Activated T-helper 1 cell treated with anti-CD3 and anti-CD28 coated beads, Interleukin-2, amount 50 U/mL, for 16 hours (primary cell): ENCODE data around the gene SH3PXD2B.
"Not testable (repeated sequence)": the region's sequence is repeated elsewhere in the genome, so short reads cannot be mapped to it uniquely, and the experiment has no call there.

Experiments
- DNase-seq, 2 donors: peaks; one replicate each; pipeline ENCODE4 v3.0.0-alpha.2; 2020; ENCODE audit warnings: low read depth in 1 of 2, low spot score in 1 of 2

Gene SH3PXD2B

DNA sequence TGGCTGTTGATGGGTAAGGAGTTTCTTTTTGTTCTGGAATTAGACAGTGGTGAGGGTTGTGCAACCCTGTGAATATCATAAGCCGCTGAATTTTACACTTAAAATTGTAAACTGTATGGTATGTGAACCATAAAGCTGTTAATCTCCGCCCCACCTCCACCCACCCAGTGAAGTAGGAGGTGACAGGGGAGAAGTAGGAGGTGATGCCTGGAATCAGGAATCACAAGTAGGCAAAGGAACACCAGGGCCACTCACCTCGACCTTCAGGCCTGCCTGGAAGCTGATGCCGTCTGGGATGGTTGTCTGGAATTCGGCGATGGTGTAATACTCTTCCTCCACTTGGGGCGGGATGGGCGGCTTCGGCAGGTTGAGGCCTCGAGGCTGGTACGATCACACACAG is 108.4 kb downstream of the SH3PXD2B start:
- no peak for DNase-seq

DNA sequence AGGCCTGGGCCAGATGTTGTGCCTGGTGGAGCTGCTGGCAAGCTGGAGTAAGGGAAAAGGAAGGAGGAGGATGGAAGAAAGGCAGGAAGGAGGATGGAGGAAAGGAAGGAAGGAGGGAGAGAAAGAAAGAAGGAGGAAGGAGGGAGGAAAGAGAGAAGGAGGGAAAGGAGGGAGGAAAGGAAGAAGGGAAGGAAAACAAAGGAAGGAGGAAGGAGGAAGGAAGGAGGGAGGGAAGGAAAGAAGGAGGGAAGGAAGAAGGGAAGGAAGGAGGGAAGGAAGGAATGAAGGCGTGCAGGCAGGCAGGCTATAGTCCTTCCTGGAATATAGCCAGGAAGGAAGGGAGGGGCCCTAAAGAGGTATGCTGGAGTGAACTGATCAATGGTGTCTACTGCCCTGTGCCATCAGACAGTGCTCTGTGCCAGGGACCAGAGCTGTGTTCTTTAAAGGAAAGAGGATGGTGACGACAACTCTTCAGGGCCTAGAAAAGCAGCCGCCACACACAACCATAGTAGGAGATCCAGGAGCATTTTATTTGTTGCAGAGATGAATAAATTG is 109.4 kb downstream of the SH3PXD2B start:
- no peak for DNase-seq

DNA sequence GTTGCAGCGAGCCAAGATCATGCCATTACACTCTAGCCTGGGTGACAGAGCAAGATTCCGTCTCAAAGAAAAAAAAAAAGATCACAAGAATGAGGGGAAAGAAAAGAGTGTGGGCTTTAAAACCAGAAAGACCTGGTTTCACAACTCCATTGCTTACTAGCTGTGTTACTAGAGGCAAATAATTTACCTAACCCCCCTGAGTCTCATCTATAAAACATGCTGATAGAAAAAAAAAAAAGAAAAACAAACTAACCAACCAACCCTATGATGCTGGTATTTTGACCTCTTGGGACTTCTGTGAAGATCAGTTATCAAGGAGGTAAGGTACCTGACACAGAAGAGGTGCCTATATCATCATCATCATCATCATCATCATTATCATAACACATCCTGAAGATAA is 110.6 kb downstream of the SH3PXD2B start:
- no peak for DNase-seq

DNA sequence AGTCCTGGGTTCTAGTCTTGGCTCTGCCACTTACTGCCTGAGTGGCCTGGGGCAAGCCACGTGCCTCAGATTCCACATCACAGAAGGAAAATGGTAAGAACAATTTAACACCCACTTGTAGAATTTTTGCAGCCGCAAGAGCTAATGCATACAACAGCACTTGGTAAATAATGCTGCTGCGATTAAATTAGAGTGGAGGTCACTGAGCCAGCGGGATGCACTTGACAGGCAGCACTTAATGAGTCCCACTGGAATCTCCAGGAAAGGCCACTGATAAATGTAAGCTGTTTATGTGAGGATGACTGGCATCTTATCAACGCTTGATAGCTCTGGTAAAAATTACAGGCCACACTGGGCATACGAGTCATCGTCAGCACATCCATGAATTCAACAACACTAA is 111.4 kb downstream of the SH3PXD2B start:
- DNase-seq = no peak

DNA sequence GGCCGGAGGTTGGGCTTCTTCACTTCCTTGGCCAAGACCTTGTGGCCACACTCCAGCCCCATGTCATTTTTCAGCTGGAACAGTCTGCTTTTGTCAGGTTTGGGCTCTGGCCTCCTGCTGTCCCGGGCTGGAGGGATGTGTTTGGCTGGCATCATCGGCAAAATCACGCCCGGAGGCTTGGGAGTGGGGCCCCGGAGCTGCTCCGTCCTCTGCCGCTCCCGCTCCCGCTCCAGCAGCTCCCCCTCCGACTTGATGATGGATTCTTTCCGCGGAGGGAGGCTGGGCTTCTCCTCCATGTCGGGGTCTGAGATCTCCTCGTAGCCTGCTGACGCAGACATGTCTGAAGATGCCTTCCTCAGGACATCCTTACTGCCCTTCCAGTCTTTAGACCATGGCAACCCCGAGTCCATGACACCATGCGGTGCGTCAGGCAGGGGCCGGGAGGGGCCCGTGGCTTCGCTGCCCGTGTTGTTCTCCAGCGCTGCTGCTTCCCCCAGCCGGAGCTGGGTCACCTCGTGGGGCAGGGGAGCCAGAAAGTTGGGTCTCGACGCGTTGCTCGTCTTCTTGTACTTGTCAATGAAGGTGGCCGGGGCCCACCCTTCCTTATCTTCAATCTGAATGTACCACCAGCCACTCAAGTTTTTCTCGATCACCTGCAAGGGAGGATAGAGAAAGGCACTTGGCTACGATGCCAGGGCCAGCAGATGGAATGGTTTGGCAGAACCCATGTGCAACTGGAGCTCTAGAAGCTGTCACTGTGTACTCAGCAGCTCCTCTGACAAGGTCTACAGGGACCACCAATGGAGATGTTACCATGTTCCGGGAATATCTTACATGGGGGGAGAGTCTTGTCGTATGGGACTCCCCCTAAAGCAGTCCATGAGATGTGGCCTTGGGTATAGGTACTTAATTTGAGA is 114.8 kb downstream of the SH3PXD2B start:
- no peak for DNase-seq

DNA sequence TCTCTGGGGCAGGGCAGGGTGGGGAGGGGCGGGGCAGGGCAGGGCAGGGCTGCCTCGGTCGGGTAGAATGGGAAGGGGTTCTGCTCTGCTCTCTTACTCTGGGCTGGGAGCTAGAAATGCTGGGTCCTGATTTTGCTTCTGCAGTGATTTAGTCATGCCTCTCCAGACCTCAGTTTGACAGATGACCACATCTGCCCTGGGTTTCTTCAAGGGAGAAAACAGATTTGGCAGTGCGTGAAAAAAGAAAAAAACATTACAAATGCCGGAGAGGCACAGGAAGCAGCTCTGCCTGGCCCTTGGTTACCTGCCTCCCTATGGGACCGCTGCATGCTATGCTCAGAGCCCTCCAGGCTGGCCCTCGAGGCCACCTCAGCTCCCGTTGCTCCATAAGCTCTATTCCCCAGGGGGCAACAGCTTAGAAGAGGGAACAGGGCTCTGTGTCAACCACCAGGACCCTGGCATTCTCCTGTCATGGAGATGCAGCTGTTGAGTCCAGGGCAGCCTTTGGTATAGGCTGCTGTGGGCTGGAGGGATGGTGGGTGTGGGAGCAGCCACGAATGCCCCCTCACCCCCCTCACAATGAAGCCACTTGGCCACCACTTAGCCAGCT is 117.5 kb downstream of the SH3PXD2B start:
- DNase-seq = no peak

DNA sequence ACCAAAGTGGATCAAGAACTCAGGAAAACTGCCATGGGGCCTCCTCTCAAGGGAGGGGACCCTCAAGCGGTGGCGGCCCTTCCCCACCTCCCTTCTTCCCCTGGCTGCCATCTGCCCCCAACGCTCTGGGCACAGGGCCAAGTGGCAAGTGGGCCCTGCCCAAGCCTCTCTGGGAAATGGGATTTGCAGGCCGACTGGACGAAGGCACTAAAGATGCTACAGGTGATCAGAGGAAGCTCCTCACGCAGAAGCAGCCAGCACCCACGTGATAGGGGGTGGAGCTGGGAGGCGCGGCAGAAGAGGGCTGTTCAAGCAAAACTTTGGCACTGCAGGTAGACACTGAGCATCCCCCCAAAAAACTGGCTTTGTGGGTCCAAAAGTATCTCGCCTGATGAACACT is 118.1 kb downstream of the SH3PXD2B start:
- no peak for DNase-seq

DNA sequence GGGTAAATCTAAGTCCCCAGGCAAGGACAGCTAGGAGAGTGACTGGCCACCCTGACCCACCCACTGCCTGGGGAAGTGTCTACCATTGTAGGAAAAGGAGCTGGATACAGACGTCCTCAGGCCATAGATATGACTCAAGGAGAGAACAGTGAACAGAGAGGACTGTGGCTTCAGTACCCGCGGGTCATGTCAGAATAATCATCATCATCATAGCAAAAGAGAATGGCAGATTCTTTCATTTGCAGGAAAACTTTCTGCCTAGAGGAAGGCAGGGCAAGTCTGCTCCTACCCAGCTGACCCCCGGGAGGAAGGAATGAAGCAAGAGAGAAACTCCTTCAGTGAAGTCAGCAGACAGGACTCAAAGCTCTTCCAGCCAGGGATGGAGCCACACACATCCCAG is 118.6 kb downstream of the SH3PXD2B start:
- DNase-seq = no peak

DNA sequence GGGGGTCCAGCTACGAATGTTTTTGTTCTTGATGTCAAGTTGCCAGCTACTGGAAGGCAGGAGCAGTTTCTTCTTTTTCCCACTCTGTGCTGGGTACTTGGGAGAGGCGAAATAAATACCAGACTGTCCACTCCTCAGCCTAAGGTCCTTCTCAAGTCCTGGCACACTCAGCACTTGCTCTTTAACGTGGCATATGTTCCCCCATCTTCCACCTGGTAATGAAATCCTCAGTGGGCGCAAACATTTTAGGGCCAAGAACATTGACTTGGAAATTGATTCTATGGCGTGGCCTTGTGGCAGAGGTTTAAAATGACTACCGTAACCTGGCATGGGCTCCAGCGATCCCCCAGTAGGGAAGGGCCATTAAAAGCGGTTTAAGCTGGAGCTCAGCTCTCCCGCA is 119.7 kb downstream of the SH3PXD2B start:
- DNase-seq = no peak

DNA sequence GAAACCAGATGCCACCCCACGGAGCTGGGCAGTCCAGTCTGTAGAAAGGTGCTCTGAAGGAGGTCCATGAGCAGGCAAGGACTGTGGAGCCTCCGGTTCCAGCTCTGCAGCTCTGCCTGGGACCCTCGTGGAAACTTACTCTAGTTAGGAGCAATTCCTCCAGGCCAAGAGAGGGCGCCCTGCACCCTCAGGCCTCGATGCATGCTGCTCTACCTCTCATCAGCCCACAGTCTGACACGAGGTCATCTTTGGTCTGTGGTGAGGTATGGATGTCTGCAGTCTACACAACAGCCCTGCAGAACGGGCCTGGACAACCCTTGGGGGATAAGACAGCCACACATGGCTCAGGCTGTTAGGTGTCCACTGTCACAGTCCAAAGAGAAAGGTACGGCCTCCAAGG is 120.1 kb downstream of the SH3PXD2B start:
- no peak for DNase-seq

DNA sequence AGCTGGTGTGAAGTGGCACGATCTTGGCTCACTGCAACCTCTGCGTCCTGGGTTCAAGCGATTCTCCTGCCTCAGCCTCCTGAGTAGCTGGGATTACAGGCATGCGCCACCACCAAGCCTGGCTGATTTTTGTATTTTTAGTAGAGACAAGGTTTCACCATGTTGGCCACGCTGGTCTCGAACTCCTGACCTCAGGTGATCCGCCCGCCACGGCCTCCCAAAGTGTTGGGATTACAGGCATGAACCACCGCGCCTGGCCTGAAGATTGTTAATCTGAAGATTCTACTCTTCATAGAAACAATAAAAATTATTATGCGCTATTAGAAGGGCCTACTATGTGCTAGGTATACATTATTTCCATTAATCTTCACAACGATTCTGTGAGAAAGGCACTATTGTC is 127.4 kb downstream of the SH3PXD2B start:
- DNase-seq = not testable (repeated sequence)

DNA sequence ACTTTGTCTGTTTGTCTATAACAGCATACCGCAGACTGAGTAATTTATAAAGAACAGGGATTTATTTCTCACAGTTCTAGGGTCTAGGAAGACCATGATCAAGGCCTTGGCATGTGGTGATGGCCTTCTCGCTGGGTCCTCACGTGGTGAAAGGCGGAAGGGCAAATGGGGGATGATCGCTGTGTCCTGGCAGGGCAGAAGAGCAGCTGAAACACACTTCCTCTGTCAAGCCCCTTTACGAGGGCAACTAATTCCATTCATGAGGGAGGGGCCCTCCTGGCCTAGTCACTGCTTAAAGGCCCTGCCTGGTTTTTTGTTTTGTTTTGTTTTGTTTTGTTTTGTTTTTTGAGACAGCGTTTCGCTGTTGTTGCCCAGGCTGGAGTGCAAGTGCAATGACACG is 128.9 kb downstream of the SH3PXD2B start:
- no peak for DNase-seq

DNA sequence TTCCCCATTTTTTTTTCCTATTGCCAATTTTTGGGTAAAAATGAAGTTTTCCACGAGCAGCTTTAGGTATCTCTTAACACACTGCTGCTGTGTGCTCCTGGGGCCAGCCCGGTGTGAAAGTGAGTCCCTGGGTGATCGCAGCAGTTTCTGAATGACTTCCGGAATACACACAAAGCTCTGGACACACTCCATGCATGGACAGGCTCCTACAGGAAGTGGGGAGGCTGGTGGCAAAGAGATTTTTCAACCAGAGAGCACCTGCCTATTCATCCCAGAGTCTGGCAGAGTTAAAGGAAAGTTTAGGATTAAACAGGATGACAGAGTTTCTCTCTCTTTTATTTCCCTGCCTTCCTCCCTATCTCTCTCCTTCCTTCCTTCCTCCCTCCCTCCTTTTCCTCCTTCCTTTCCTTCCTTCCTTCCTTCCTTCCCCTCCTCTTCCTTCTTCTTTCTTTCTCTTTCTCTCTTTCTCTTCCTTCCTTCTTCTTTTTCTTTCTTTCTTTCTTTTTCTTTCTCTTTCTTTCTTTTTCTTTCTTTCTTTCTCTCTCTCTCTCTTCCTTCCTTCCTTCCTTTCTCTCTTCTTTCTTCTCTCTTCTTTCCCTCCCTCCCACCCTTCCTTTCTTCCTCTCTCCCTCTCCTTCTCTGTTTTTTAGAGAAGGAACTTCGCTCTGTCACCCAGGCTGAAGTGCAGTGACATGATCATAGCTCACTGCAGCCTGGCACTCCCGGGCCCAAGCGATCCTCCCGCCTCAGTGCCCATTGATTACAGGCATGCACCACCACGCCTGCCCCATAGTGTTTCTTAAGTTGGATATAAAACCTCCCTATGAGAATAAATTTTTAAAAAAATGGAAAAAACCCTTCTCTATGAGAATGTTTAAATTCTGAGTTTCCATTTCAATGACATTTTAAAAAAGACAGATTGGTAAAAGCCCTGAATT is 132.0 kb downstream of the SH3PXD2B start:
- DNase-seq = no peak

DNA sequence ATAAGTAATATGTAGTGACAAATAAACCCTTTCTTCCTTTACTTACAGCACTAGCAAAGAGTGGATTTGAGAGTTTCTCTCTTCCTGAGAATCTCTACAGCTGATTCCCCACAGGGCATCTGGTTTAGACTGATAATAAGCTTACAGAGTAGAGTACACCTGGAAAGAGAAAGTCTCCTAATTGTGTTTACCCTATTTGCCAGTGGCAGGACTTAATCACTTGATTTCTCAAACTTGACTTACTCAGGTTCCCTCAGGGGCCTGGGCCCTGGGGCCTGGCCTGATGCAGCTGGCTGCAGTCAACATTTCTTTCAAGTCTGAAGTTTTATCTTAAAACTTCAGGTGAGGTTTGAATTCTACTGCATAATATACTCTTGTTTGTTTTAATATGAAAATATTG is 132.7 kb downstream of the SH3PXD2B start:
- DNase-seq = no peak

DNA sequence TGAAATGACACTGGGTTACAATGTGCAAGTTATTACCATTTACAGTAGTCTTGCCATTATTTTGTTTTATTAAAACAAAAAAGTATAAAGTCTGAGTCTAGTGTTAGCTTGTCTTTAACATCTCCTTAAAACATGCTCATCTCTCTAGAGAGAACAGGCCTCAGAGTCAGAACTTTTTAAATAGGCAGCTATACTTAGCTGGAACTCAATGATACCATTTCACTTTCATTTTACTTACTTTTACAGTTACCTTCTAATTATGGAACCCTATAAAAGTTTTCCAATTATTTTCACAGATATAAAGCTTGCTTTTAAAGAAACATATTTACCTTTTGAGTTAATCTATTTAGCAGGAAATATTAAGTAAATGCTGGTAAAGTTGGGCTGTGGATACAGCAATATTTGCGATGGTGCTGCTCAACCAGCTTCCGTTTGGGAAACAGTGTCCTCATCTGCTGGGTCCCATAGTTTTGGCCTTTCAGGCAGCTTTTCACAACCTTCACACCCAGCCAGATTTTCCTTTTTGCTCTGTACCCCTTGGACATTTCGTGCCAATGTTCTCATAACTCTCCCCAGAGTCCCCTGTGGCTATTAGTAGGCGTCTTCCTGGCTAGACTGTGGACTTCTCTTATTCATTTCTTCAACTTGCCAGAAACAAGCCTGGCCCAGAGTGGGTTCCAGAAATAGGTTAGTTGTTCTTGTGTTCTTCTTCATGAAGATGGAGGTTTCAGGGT is 134.4 kb downstream of the SH3PXD2B start:
- no peak for DNase-seq

DNA sequence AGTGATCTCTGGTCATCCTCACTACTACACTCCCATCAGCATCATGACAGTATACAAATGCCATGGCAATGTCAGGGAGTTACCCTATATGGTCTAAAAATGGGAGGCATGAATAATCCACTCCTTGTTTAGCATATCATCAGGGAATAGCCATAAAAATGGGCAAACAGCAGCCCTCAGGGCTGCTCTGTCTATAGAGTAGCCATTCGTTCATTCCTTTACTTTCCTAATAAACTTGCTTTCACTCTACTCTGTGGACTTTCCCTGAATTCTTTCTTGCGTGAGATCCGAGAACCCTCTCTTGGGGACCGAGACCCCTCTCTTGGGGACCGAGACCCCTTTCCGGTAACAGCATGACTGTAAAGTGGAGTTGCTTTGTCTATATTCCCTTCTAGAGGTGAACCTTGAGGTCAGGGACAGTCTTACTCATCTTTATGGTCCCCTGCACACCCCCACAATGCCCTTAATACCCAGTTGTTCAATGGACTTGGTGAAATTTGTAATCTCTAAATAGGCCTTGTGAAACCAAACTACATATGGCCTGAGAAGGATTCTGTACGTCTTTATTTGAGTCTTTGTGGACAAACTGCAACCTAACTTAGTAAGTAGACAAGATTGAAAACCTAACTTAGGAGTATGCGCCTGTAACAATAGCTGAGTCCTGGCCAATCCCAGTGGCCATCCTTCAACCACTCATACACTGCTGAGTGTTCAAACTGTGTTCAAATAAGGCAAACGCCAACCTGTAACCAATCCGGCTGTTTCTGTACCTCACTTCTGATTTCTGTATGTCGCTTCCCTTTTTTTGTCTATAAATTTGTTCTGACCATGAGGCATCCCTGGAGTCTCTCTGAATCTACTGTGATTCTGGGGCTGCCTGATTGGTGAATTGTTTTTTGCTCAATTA is 138.5 kb downstream of the SH3PXD2B start:
- no peak for DNase-seq

DNA sequence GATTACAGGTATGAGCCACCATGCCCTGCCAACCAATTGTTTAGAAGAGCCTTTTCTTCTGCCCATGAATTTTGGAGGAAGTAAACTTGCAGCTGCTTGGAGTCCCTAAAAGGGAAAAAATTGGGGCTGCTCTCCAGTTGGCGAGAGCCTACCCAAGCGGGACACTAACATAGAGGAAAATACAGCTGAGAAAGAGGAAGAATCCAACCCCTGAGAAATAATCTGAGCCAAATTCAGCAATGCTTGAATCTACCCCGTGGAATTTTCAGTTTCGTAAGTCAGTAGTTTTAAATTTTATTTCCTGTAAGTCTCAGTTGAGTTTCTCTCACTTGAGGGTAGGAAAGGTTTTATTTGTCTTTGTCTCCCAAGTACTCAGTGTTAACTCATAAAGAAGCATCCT is 140.4 kb downstream of the SH3PXD2B start:
- DNase-seq = no peak

DNA sequence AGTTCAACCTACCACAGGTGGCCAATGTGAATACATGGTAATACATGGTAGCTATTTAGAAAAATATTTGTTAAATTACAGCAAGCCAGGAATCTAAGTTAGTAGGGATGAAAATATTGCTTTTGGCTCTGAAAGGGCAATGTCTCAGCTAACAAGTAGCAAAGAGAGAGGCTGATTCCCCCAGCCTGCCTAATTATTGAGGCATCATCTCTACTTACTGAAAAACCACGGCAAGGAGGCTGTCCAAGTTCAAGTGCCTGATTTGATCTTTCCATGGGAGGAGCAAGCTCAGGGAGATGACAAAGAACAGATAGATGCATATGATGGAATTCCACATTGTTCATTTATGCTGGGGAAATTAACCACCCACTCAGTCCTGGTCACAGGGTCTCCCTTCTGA is 142.0 kb downstream of the SH3PXD2B start:
- no peak for DNase-seq

DNA sequence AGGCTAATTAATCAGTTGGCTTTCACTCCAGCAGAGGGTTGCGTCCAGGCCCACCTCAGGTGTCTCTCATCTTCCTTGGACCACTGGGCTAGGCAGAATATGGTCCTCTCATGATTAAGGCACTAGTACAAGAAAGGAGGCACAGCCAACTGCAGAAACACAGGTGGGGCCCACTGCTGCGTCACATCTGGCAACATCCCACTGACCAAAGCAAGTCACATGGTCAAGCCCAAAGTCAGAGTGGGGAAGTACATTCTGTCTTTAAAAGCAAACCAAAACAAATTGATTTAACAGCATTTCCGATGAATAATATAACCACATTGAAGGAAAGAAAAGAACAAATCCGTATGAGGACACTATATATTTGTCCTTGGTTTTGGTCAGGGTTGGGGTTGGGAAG is 142.7 kb downstream of the SH3PXD2B start:
- no peak for DNase-seq

DNA sequence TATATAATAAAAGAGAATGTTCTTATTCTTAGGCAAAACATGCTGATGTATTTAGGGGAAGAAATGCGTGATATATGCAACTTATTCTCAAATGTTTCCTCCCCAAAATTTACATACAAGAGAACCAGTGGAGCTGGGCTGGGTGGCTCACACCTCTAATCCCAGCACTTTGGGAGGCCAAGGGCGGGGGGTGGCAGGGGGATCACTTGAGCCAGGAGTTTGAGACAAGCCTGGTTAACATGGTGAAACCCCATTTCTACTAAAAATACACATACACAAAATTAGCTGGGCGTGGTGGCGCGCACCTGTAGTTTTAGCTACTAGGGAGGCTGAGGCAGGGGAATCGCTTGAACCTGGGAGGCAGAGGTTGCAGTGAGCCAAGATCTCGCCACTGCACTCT is 143.3 kb downstream of the SH3PXD2B start:
- no peak for DNase-seq
